GM11168 (cell line): ENCODE measurements around the gene CSH1.
"Not testable (repeated sequence)": the region's sequence is repeated elsewhere in the genome, so short reads cannot be mapped to it uniquely, and the experiment has no call there.

ENCODE experiments used
- in situ Hi-C: fragments of 300-500 bp; cut with MboI; formaldehyde crosslinking; loops from one replicate; pipeline ENCODE4 v1.12.0; 2022; ENCODE audit warnings: low sequenced_read_pairs; ENCODE audit not compliant: unreplicated experiment

Gene CSH1

GRCh38 chr17:63896524-63897354, at the start of gene CSH1:
TSS of gene CSH1 (minus strand) at chr17:63896574. CDS start at chr17:63896511, 63 bp downstream.
- in situ Hi-C loops = not testable (repeated sequence)

GRCh38 chr17:63945784-63946439, 49.5 kb upstream of the CSH1 start:
- in situ Hi-C loops = loop anchor here (25.0 kb wide), 1 partner anchor 191 kb away; the partner anchor contains the start of gene ERN1

GRCh38 chr17:63944736-63945499, 48.5 kb upstream of the CSH1 start:
- in situ Hi-C loops = loop anchor here (25.0 kb wide), 1 partner anchor 192 kb away; the partner anchor contains the start of gene ERN1

DNA sequence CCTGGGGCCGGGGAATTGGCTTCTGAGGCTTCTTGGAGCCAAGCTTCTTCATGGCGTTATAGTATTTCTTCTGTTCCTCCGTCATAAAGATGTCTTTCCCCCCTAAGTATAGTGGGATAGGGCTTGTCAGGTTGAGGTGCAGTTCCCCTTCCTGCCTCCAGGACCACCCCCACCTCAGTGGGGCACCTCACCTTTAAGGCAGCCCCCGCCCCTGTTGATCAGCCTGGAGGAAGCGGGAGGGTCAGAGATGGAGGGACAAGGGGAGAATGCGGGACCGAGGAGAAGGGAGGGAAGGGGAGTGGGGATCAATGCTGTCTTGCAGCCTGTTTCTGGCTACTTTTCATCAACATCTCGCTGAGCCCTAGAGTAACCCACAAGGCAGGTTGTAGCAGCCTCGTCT, 47.4 kb upstream of the CSH1 start:
- in situ Hi-C loops = loop anchor here (25.0 kb wide), 1 partner anchor 194 kb away; the partner anchor contains the start of gene ERN1

- in situ Hi-C loops = loop anchor here (25.0 kb wide), 1 partner anchor 195 kb away; the partner anchor contains the start of gene ERN1
These were observed 46.1 kb upstream of the CSH1 start for GRCh38 chr17:63942309-63942985.

DNA sequence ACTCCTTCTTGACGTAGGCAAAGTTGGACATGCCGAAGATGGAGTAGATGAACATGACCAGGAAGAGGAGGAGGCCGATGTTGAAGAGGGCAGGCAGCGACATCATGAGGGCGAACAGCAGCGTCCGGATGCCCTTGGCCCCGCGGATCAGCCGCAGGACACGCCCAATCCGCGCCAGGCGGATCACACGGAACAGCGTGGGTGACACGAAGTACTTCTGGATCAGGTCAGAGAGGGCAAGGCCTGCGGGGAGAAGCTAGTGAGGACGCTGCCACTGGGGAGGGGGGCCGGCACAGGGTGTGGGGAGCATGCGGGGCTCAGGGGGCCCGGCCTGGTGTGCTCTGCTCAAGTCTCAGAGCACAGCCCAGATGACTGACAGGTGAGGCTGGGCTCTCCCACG, 45.4 kb upstream of the CSH1 start:
- in situ Hi-C loops = loop anchor here (25.0 kb wide), 1 partner anchor 196 kb away; the partner anchor contains the start of gene ERN1

- in situ Hi-C loops = loop anchor here (25.0 kb wide), 1 partner anchor 196 kb away; the partner anchor contains the start of gene ERN1
These were observed 44.8 kb upstream of the CSH1 start for GRCh38 chr17:63941162-63941561.

- in situ Hi-C loops = loop anchor here (25.0 kb wide), 1 partner anchor 197 kb away; the partner anchor contains the start of gene ERN1
These were observed 44.2 kb upstream of the CSH1 start for GRCh38 chr17:63940584-63940983.

- in situ Hi-C loops = loop anchor here (25.0 kb wide), 1 partner anchor 197 kb away; the partner anchor contains the start of gene ERN1
These were observed 43.5 kb upstream of the CSH1 start for GRCh38 chr17:63939884-63940283.

DNA sequence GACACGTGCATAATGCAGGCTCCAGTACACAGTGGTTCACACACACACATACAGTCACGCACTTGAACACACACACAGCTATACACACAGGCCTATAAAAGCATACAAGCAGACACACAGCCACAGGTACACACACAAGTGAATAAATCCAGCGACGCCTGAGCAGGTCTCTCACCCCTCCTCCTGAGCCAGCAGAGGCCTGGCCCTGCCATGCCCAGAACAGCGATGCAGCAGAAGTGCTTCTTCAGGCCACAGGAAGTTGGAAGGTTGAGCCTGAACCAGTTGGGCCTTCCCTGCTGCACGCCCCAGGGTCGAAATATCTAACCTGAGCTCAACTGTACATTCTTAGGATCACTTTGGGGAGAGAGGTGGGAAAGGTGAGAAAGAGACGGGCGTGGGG, 43.0 kb upstream of the CSH1 start:
- in situ Hi-C loops = loop anchor here (25.0 kb wide), 1 partner anchor 198 kb away; the partner anchor contains the start of gene ERN1

DNA sequence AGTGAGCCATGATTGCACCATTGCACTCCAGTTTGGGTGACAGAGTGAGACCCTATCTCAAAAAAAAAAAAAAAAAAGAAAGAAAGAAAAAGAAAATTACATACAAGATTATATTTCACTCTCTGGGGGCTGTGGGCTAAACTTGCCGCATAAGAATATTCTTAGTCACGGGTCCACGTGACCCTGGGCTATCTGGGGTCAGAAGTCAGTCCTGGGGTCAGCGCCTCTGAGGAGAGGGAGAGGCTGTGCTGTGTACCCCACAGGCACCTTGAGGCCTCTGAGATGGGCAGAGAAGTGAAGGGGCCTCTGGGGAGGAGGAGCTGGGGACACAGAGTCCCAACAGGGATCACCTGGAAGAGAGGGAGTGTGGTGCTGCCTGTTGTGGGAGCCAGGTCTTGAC, 41.5 kb upstream of the CSH1 start:
- in situ Hi-C loops = loop anchor here (25.0 kb wide), 1 partner anchor 199 kb away; the partner anchor contains the start of gene ERN1

- in situ Hi-C loops = loop anchor here (25.0 kb wide), 1 partner anchor 200 kb away; the partner anchor contains the start of gene ERN1
These were observed 40.9 kb upstream of the CSH1 start for GRCh38 chr17:63937319-63937718.

DNA sequence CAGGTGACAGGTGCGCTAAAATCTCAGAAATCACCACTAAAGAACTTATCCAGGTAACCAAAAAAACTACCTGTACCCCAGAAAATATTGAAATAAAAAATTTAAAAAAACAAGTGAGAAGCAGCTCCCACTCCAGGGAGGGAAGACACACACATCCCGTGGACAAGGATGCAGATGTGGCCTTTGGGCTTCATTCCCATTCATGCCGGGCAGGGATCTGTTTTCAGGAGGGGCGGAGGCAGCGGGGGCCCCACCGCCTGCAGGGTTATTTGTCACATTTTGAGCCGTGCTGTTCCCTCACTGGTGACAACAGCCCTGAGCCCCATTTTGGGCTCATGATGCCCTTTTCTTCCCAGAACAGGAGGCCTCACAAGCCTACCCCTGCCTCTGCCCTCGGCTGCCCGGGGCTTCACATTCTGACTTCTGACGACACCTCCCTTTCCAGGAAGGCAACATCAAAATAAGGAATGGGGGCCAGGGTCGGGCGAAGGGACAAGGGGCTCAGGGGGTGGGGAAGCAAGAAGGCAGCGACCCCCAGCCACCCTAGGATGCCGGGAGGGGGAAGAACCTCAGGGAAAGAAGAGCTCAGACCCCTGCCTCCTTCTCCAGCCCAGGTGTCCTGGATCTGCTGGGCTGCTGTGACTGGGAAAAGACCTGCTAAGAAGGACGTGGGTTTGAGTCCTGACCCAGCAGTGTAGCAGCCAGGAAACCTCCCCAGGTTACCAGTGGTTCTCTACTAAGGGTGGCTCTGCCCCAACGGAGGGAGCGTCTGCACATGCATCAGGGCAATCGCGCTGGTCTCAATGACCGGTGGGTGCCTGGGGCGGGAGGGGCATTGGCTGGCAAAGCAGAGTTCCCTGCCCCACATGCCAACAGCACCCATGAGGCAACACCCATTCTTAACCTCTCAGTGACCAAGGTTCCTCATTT, 38.1 kb upstream of the CSH1 start:
- in situ Hi-C loops = loop anchor here (25.0 kb wide), 1 partner anchor 203 kb away; the partner anchor contains the start of gene ERN1

- in situ Hi-C loops = loop anchor here (25.0 kb wide), 1 partner anchor 204 kb away; the partner anchor contains the start of gene ERN1
These were observed 37.2 kb upstream of the CSH1 start for GRCh38 chr17:63933598-63933997.

DNA sequence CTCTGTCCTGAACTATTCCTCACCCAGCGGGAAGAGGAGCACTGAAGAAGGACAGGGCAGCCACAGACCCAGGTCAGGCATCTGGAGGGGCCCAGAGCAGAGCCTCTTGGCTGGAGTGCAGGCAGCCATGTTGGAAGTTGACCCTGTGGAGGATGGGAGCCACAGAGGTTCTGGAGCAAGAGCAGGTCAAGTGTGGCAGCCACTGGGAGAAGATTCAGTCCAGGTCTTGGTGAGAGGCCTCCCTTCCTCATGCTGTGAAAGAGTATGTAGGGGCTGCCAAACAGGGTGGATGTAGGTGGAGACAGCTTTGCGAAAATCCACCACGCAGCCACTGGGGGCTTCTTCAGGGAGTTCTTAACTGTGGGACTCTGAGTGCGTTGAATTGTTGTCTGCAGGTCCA, 36.3 kb upstream of the CSH1 start:
- in situ Hi-C loops = loop anchor here (25.0 kb wide), 1 partner anchor 205 kb away; the partner anchor contains the start of gene ERN1

DNA sequence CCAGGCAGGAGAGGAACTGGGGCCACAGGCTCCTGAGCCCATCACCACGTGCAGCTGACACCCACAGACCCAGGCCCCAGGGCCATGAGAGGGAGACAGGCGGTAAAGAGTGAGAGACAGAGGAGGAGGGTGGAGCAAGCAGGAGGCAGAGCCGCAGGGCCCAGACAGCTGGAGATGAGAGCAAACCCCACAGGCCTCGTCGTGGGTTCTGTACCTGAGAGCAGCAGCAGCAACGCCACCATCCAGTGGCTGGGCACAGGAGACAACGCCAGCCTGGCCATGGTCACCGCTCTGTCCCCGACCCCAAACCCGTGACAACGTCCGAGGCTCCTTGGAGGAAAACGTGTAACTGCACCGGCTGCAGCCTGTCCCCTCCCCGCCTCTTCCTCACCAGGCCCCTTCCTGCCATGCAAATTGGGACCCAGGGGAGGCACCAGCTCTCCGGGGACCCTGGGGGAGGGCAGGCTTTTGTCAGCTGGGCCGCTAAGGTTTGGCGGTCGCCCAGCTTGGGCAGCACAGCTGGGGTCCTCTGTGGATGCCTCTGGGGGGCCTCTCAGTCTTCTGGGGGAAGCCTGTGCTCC, 35.7 kb upstream of the CSH1 start, which contains the start of gene CD79B:
TSS of gene CD79B (minus strand) at position 351 of the 581 bp plus-strand sequence. CDS start at position 281, 70 bp downstream.
- in situ Hi-C loops = loop anchor here (25.0 kb wide), 1 partner anchor 205 kb away; the partner anchor contains the start of gene ERN1

- in situ Hi-C loops = loop anchor here (25.0 kb wide), 1 partner anchor 206 kb away; the partner anchor contains the start of gene ERN1
These were observed 34.7 kb upstream of the CSH1 start for GRCh38 chr17:63930951-63931575.
